Stimulated activated CD8-positive, alpha-beta memory T cell treated with anti-CD3 and anti-CD28 coated beads, Interleukin-15, amount 100 ng/mL, for 1 hour (primary cell): ENCODE measurements around the gene ARHGEF10L.

Experiments
- DNase-seq: peaks from one replicate; pipeline ENCODE4 v3.0.0-alpha.2; 2020; ENCODE audit warnings: low read depth

The ARHGEF10L gene

GRCh38 chr1:17546946-17547670 lies 7.6 kb downstream of the ARHGEF10L start:
- no peak for DNase-seq

GRCh38 chr1:17549384-17549783 lies 9.9 kb downstream of the ARHGEF10L start:
- DNase-seq, result no peak

GRCh38 chr1:17550729-17551584 lies 11.5 kb downstream of the ARHGEF10L start:
- DNase-seq, result no peak

- DNase-seq, result no peak
Observed at GRCh38 chr1:17551755-17552234, 12.3 kb downstream of the ARHGEF10L start.

- DNase-seq, result no peak
Observed at GRCh38 chr1:17553975-17554700, 14.6 kb downstream of the ARHGEF10L start.

- no peak for DNase-seq
Observed at GRCh38 chr1:17554954-17555353, 15.5 kb downstream of the ARHGEF10L start.

GRCh38 chr1:17557986-17558385 lies 18.5 kb downstream of the ARHGEF10L start:
- DNase-seq, result no peak

- no peak for DNase-seq
Observed at GRCh38 chr1:17558541-17558940, 19.0 kb downstream of the ARHGEF10L start.

GRCh38 chr1:17558954-17559614 lies 19.6 kb downstream of the ARHGEF10L start:
- DNase-seq, result no peak

GRCh38 chr1:17559615-17560419 lies 20.3 kb downstream of the ARHGEF10L start:
- no peak for DNase-seq

GRCh38 chr1:17561247-17561548 lies 21.7 kb downstream of the ARHGEF10L start:
- DNase-seq, result no peak

GRCh38 chr1:17561561-17561985 lies 22.1 kb downstream of the ARHGEF10L start:
- no peak for DNase-seq

GRCh38 chr1:17562375-17562774 lies 22.9 kb downstream of the ARHGEF10L start:
- no peak for DNase-seq

- DNase-seq, result no peak
Observed at GRCh38 chr1:17563494-17564281, 24.2 kb downstream of the ARHGEF10L start.

GRCh38 chr1:17564458-17565393 lies 25.2 kb downstream of the ARHGEF10L start:
- DNase-seq, result no peak

- DNase-seq, result no peak
Observed at GRCh38 chr1:17565461-17566252, 26.2 kb downstream of the ARHGEF10L start.

- no peak for DNase-seq
Observed at GRCh38 chr1:17566417-17566816, 26.9 kb downstream of the ARHGEF10L start.

- DNase-seq, result no peak
Observed at GRCh38 chr1:17566892-17567291, 27.4 kb downstream of the ARHGEF10L start.
